Gastroesophageal sphincter (tissue), 3 donors: ENCODE data around the gene CREM.

Source experiments
- CTCF ChIP-seq, 4 experiments: fragments of 200-600 bp in 2 of 4; fragments of 450-650 bp in 2 of 4; sonication (generic) in 1 of 4; IDR thresholded peaks; one replicate each; pipeline ENCODE4 v1.5.1; 2017 to 2019; ENCODE audit warnings: antibody characterized with exemption in 4 of 4, mild to moderate bottlenecking in 2 of 4, moderate library complexity in 2 of 4
- POLR2A ChIP-seq, 2 donors: fragments of 450-650 bp; IDR thresholded peaks; one replicate each; pipeline ENCODE4 v1.6.1; 2017; ENCODE audit warnings: antibody characterized with exemption in 2 of 2, mild to moderate bottlenecking in 2 of 2, moderate library complexity in 1 of 2

GRCh38 chr10:35225204-35225603 lies 98.6 kb downstream of the CREM start:
- no peak for TF ChIP-seq CTCF (IDR thresholded peaks at IDR 0.05)
- TF ChIP-seq POLR2A (IDR thresholded peaks at IDR 0.05) = no peak
